NB4 (cell line): ENCODE data around the gene FAM200C.

ENCODE experiments used
- DNase-seq: peaks from one replicate; pipeline ENCODE4 v3.0.0; 2010; ENCODE audit warnings: low read depth
- H3K4me3 ChIP-seq: one replicate; pipeline ENCODE4 v1.5.1; 2011; ENCODE audit warnings: mild to moderate bottlenecking, low read depth, low read length, moderate library complexity
- CTCF ChIP-seq: IDR thresholded peaks from one replicate; pipeline ENCODE4 v1.5.1; 2012; ENCODE audit warnings: low read depth, low read length
- MAX ChIP-seq: IDR thresholded peaks from 2 replicates; pipeline ENCODE4 v1.6.1; 2011; ENCODE audit warnings: low read depth, low read length
- MYC ChIP-seq: IDR thresholded peaks from 2 replicates; pipeline ENCODE4 v1.6.1; 2011; ENCODE audit warnings: low read depth, low read length
- POLR2A ChIP-seq: IDR thresholded peaks from 2 replicates; pipeline ENCODE4 v1.6.1; 2011; ENCODE audit warnings: mild to moderate bottlenecking; ENCODE audit not compliant: insufficient read length; ENCODE audit errors: extremely low read depth

The FAM200C gene

GRCh38 chr5:160387445-160387844 is 12.4 kb downstream of the FAM200C start:
- no peak for DNase-seq
- no peak for TF ChIP-seq MAX
- no peak for TF ChIP-seq MYC
- TF ChIP-seq POLR2A = no peak
- no peak for TF ChIP-seq CTCF
- H3K4me3 ChIP-seq = no peak overlapping the region

GRCh38 chr5:160385496-160385895 is 14.4 kb downstream of the FAM200C start:
- no peak overlapping the region for H3K4me3 ChIP-seq
- DNase-seq = no peak
- TF ChIP-seq CTCF = no peak
- no peak for TF ChIP-seq MAX
- TF ChIP-seq POLR2A = no peak
- TF ChIP-seq MYC = no peak

GRCh38 chr5:160384681-160385080 is 15.2 kb downstream of the FAM200C start:
- TF ChIP-seq MAX = no peak
- no peak for TF ChIP-seq MYC
- no peak for TF ChIP-seq CTCF
- TF ChIP-seq POLR2A = no peak
- H3K4me3 ChIP-seq = no peak overlapping the region
- DNase-seq = no peak

GRCh38 chr5:160382346-160382745 is 17.5 kb downstream of the FAM200C start:
- peak; percentile 47 for DNase-seq
- no peak overlapping the region for H3K4me3 ChIP-seq
- TF ChIP-seq CTCF = no peak
- TF ChIP-seq MAX = no peak
- no peak for TF ChIP-seq POLR2A
- TF ChIP-seq MYC = no peak

- H3K4me3 ChIP-seq = no peak overlapping the region
- no peak for DNase-seq
- TF ChIP-seq POLR2A (no peak), MYC (no peak), CTCF (no peak)
Measured at GRCh38 chr5:160380041-160380440, 19.8 kb downstream of the FAM200C start.

- DNase-seq = no peak
- TF ChIP-seq CTCF (no peak), MAX (no peak), POLR2A (no peak)
- no peak overlapping the region for H3K4me3 ChIP-seq
Measured at GRCh38 chr5:160379511-160379910, 20.3 kb downstream of the FAM200C start.
